ENCODE data around the gene PRKAR1B.

DNA sequence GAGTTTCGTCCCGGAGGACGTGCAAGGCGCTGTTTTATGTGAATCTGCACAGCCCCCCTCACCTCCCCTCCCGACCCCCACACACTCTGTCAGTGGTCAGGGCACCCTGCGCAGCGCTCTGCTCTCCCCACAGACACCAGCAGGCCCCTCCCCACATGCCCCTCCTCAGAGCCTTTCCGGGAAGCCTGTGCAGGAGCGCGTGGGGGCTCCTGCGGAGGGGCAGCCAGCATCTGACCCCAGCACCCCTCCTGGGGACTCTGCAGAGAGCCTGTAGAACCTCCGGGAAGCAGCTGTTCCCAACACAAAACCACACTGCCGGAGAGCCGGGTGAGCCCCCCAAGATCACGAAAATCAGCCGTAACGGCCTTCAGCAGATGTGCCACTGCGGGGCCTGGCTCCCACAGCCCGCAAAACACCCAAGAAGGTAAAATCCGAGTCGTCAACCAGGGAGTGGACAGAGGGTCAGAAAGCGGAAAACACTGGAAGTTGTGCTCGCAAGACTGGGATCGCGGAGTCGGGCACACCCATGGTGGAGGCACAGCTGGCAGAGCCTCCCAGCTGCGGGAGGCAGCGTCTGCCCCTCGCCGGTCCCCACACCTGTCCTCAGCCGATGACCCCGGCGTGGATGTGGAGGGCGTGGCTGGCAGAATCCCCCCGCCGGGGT lies 153.7 kb downstream of the PRKAR1B start:
- TF ChIP-seq, protein P1, sequence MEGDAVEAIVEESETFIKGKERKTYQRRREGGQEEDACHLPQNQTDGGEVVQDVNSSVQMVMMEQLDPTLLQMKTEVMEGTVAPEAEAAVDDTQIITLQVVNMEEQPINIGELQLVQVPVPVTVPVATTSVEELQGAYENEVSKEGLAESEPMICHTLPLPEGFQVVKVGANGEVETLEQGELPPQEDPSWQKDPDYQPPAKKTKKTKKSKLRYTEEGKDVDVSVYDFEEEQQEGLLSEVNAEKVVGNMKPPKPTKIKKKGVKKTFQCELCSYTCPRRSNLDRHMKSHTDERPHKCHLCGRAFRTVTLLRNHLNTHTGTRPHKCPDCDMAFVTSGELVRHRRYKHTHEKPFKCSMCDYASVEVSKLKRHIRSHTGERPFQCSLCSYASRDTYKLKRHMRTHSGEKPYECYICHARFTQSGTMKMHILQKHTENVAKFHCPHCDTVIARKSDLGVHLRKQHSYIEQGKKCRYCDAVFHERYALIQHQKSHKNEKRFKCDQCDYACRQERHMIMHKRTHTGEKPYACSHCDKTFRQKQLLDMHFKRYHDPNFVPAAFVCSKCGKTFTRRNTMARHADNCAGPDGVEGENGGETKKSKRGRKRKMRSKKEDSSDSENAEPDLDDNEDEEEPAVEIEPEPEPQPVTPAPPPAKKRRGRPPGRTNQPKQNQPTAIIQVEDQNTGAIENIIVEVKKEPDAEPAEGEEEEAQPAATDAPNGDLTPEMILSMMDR (IDR thresholded peaks at IDR 0.05) = no peak
- TF ChIP-seq POLR2AphosphoS5 (IDR thresholded peaks at IDR 0.05; ENCODE audit: low read depth, low read length) (no peak), RAD21 (IDR thresholded peaks at IDR 0.05; ENCODE audit: low read length) (no peak), YY1 (IDR thresholded peaks at IDR 0.05; ENCODE audit: low read depth) (no peak), EP300 (IDR thresholded peaks at IDR 0.05; ENCODE audit: borderline replicate concordance in 1 of 2, low read depth in 1 of 2, low read length in 1 of 2) (no peak), TAF1 (IDR thresholded peaks at IDR 0.05; ENCODE audit: borderline replicate concordance, low read depth, low read length) (no peak), SIN3A (IDR thresholded peaks at IDR 0.05; ENCODE audit: borderline replicate concordance, low read depth, low read length) (no peak), SMC3 (IDR thresholded peaks at IDR 0.05; ENCODE audit: low read depth, low read length) (no peak), JUND (IDR thresholded peaks at IDR 0.05) (no peak)
- TF ChIP-seq, protein P2, sequence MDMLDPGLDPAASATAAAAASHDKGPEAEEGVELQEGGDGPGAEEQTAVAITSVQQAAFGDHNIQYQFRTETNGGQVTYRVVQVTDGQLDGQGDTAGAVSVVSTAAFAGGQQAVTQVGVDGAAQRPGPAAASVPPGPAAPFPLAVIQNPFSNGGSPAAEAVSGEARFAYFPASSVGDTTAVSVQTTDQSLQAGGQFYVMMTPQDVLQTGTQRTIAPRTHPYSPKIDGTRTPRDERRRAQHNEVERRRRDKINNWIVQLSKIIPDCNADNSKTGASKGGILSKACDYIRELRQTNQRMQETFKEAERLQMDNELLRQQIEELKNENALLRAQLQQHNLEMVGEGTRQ (IDR thresholded peaks at IDR 0.05; ENCODE audit: borderline replicate concordance, low read depth, low read length) = no peak
- TF ChIP-seq, protein P3, sequence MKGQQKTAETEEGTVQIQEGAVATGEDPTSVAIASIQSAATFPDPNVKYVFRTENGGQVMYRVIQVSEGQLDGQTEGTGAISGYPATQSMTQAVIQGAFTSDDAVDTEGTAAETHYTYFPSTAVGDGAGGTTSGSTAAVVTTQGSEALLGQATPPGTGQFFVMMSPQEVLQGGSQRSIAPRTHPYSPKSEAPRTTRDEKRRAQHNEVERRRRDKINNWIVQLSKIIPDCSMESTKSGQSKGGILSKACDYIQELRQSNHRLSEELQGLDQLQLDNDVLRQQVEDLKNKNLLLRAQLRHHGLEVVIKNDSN (IDR thresholded peaks at IDR 0.05; ENCODE audit: borderline replicate concordance, low read depth) = no peak
- TF ChIP-seq, protein P4, sequence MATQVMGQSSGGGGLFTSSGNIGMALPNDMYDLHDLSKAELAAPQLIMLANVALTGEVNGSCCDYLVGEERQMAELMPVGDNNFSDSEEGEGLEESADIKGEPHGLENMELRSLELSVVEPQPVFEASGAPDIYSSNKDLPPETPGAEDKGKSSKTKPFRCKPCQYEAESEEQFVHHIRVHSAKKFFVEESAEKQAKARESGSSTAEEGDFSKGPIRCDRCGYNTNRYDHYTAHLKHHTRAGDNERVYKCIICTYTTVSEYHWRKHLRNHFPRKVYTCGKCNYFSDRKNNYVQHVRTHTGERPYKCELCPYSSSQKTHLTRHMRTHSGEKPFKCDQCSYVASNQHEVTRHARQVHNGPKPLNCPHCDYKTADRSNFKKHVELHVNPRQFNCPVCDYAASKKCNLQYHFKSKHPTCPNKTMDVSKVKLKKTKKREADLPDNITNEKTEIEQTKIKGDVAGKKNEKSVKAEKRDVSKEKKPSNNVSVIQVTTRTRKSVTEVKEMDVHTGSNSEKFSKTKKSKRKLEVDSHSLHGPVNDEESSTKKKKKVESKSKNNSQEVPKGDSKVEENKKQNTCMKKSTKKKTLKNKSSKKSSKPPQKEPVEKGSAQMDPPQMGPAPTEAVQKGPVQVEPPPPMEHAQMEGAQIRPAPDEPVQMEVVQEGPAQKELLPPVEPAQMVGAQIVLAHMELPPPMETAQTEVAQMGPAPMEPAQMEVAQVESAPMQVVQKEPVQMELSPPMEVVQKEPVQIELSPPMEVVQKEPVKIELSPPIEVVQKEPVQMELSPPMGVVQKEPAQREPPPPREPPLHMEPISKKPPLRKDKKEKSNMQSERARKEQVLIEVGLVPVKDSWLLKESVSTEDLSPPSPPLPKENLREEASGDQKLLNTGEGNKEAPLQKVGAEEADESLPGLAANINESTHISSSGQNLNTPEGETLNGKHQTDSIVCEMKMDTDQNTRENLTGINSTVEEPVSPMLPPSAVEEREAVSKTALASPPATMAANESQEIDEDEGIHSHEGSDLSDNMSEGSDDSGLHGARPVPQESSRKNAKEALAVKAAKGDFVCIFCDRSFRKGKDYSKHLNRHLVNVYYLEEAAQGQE (IDR thresholded peaks at IDR 0.05; ENCODE audit: low read depth, low read length) = no peak
- TF ChIP-seq, protein P5, sequence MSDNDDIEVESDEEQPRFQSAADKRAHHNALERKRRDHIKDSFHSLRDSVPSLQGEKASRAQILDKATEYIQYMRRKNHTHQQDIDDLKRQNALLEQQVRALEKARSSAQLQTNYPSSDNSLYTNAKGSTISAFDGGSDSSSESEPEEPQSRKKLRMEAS (IDR thresholded peaks at IDR 0.05; ENCODE audit: low read depth) = no peak
- TF ChIP-seq, protein P6, sequence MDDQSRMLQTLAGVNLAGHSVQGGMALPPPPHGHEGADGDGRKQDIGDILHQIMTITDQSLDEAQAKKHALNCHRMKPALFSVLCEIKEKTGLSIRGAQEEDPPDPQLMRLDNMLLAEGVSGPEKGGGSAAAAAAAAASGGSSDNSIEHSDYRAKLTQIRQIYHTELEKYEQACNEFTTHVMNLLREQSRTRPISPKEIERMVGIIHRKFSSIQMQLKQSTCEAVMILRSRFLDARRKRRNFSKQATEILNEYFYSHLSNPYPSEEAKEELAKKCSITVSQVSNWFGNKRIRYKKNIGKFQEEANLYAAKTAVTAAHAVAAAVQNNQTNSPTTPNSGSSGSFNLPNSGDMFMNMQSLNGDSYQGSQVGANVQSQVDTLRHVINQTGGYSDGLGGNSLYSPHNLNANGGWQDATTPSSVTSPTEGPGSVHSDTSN (IDR thresholded peaks at IDR 0.05) = no peak
